Neural progenitor cell (in vitro differentiated cells): ENCODE results near the gene PRPH2.

Experiments
- EZH2 ChIP-seq: fragments of 200-600 bp; sonication (generic); IDR thresholded peaks from 2 replicates; pipeline ENCODE4 v1.6.1; 2017; ENCODE audit warnings: antibody characterized with exemption, mild to moderate bottlenecking, moderate library complexity
- EZH2phosphoT487 ChIP-seq: fragments of 200-600 bp; sonication (generic); IDR thresholded peaks from 2 replicates; pipeline ENCODE4 v1.6.1; 2017; ENCODE audit warnings: antibody characterized with exemption
- TF ChIP-seq, protein P1 (sequence below): fragments of 200-600 bp; sonication (generic); IDR thresholded peaks from 2 replicates; pipeline ENCODE4 v1.5.1; 2017; ENCODE audit warnings: antibody characterized with exemption, mild to moderate bottlenecking

DNA sequence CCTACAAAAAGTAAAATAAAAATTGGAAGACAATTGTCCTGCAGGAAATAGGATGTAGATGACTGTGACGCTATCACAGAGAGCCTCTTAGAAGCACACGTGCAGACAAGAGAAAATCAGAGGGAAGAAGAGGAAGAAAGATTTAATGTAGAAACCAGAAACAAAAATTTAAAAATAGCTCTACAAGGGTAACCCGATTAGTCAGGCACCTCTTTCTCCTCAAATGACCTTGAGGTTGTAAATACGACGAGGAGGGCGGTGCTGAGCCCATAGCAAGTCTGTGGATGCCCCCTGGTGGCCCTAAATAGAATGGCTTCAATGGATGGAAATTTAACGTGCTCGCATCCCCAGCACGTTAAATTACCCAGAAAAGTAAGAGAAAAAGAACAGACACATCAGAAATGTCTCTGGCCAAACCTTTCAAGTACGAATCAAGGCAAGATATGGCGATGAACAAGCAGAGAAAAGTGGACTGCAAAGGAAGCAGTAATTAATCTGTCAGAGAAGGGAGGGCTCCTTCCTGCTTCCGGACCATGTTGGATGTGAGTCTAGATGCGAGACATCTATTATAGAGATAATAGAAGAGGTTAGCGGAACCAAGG, 4.2 kb upstream of the PRPH2 start:
- TF ChIP-seq, protein P1, sequence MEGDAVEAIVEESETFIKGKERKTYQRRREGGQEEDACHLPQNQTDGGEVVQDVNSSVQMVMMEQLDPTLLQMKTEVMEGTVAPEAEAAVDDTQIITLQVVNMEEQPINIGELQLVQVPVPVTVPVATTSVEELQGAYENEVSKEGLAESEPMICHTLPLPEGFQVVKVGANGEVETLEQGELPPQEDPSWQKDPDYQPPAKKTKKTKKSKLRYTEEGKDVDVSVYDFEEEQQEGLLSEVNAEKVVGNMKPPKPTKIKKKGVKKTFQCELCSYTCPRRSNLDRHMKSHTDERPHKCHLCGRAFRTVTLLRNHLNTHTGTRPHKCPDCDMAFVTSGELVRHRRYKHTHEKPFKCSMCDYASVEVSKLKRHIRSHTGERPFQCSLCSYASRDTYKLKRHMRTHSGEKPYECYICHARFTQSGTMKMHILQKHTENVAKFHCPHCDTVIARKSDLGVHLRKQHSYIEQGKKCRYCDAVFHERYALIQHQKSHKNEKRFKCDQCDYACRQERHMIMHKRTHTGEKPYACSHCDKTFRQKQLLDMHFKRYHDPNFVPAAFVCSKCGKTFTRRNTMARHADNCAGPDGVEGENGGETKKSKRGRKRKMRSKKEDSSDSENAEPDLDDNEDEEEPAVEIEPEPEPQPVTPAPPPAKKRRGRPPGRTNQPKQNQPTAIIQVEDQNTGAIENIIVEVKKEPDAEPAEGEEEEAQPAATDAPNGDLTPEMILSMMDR, result peak; percentile 93
- TF ChIP-seq EZH2phosphoT487 (no peak), EZH2 (no peak)
